Measurements from ENCODE around the gene CREB1.

The CREB1 gene

DNA sequence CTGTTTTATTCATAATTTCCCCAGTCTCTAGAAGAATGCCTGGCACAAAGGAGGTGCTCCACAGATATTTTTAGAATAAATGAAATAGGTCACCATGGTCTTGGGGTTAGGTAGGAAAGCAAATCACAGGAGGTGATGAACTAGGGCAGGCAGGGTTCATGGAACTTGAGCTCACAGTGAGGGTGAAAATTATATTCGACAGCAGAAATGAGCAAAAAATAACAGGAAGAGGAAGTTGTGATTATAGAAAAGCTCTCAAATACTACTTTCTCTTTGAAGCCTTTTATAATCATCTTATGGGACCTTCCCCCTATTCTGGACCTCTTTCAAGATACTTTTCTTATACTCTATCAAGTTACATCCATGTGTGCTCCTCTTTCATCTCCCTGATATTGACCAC lies 4.5 kb upstream of the CREB1 start:
- H3K27me3 ChIP-seq (ENCODE audit: low read depth, low read length), result no peaks in the 10 kb centered on the region
- H3K4me1 ChIP-seq (ENCODE audit: low read length), result peaks cover 41% of the 10 kb centered on the region
- H3K4me3 ChIP-seq (ENCODE audit: low read length), result no peak overlapping the region; the same call in 1 of the 2 replicates
- H3K36me3 ChIP-seq (replicated peaks; ENCODE audit: low read depth, low read length), result peaks cover 5% of the 10 kb centered on the region
- peaks cover 19% of the 10 kb centered on the region for H3K79me2 ChIP-seq (ENCODE audit: low read length)
- H3K9ac ChIP-seq (ENCODE audit: low read length), result no peak overlapping the region
- no peaks in the 10 kb centered on the region for H3K9me3 ChIP-seq (ENCODE audit: insufficient read depth, low read length)
- TF ChIP-seq EZH2phosphoT487 (IDR thresholded peaks at IDR 0.05; ENCODE audit: low read depth), result no peak
- TF ChIP-seq, protein P1, sequence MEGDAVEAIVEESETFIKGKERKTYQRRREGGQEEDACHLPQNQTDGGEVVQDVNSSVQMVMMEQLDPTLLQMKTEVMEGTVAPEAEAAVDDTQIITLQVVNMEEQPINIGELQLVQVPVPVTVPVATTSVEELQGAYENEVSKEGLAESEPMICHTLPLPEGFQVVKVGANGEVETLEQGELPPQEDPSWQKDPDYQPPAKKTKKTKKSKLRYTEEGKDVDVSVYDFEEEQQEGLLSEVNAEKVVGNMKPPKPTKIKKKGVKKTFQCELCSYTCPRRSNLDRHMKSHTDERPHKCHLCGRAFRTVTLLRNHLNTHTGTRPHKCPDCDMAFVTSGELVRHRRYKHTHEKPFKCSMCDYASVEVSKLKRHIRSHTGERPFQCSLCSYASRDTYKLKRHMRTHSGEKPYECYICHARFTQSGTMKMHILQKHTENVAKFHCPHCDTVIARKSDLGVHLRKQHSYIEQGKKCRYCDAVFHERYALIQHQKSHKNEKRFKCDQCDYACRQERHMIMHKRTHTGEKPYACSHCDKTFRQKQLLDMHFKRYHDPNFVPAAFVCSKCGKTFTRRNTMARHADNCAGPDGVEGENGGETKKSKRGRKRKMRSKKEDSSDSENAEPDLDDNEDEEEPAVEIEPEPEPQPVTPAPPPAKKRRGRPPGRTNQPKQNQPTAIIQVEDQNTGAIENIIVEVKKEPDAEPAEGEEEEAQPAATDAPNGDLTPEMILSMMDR (IDR thresholded peaks at IDR 0.05; ENCODE audit: low read depth, low read length), result no peak
- no peaks in the 10 kb centered on the region for H4K20me1 ChIP-seq (ENCODE audit: insufficient read depth, low read length)
- peak overlapping the region; percentile 32 for H3K4me2 ChIP-seq (ENCODE audit: low read length)
- H3K27ac ChIP-seq (ENCODE audit: low read length), result no peak overlapping the region
- no peak overlapping the region for H2AFZ ChIP-seq (ENCODE audit: low read depth, low read length)

DNA sequence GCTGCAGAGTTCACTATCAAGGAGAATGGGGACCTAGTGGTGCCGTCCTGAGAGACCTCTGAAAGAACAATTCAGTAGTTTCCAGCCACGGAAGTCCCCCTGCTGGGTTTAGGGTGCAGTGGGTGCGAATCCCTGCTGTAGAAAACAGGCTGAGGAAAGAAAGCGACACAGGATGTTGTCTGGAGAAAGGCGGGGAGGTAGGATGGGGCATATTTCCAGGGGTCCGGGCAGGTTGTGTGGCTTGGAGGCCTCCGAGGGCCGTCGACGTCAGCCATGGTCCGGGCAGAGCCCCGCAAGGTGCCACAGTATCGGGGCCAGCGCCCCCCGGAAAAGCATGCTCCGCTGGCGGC lies 807 bp upstream of the CREB1 start:
- Histone ChIP-seq H3K4me2 (ENCODE audit: low read length) (peak overlapping the region; percentile 93), H3K36me3 (replicated peaks; ENCODE audit: low read depth, low read length) (peaks cover 22% of the 10 kb centered on the region), H3K27me3 (ENCODE audit: low read depth, low read length) (no peaks in the 10 kb centered on the region), H3K4me3 (ENCODE audit: low read length) (peak overlapping the region; percentile 90), H3K9me3 (ENCODE audit: insufficient read depth, low read length) (no peaks in the 10 kb centered on the region), H3K9ac (ENCODE audit: low read length) (peak overlapping the region; percentile 99), H3K4me1 (ENCODE audit: low read length) (peaks cover 41% of the 10 kb centered on the region), H4K20me1 (ENCODE audit: insufficient read depth, low read length) (peaks cover 21% of the 10 kb centered on the region), H2AFZ (ENCODE audit: low read depth, low read length) (no peak overlapping the region), H3K79me2 (ENCODE audit: low read length) (peaks cover 56% of the 10 kb centered on the region), H3K27ac (ENCODE audit: low read length) (peak overlapping the region; percentile 89)
- TF ChIP-seq, protein P1 (IDR thresholded peaks at IDR 0.05; ENCODE audit: low read depth, low read length), result no peak
- TF ChIP-seq EZH2phosphoT487 (IDR thresholded peaks at IDR 0.05; ENCODE audit: low read depth), result no peak

DNA sequence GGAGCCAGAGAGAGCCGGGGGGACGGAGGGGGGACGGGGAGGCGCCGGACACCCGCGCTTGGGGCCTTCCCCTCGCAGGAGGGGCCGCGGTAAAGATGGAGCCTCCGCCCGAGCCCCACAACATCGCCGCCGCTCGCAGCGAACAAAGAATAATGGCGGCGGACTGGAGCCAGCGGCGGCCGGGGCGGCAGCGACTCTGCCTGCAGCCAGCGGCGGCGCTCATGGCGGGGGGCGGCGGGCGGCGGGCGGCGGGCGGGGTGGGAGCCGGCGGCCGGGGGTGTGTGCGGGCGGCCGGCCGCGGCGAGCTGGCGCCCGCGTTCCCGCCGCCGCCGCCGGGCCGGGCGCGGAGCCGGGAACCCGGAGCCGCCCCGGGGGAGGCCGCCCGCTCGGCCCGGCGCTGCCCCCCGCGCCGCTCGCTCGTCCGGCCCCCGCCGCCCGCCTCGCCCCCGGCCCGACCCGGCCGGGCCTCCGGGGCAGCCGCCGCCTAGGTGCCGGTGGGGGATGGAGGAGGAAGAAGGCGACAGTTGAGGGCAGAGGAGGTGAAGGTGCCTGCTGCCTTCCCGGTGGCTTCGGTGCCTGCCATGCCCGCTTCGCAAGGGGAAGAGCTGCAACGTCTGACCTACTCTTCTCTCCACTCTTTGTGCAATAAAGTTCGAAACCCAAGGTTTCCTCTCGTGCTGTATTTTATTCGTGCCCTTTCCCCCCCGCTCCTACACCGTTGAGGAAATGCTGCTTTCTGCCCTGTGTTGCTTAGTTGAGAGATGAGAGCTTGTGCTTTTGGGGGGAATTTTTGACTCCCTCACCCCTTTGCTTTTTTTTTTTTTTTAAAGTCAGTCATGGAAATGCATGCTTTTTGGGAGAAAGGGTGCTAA lies 634 bp downstream of the CREB1 start:
- Histone ChIP-seq H4K20me1 (ENCODE audit: insufficient read depth, low read length) (peaks cover 31% of the 10 kb centered on the region), H3K4me2 (ENCODE audit: low read length) (peak overlapping the region; percentile 75), H3K36me3 (replicated peaks; ENCODE audit: low read depth, low read length) (peaks cover 23% of the 10 kb centered on the region), H3K9me3 (ENCODE audit: insufficient read depth, low read length) (no peaks in the 10 kb centered on the region), H3K4me1 (ENCODE audit: low read length) (peaks cover 36% of the 10 kb centered on the region), H3K9ac (ENCODE audit: low read length) (peak overlapping the region; percentile 94), H2AFZ (ENCODE audit: low read depth, low read length) (no peak overlapping the region), H3K79me2 (ENCODE audit: low read length) (peaks cover 70% of the 10 kb centered on the region), H3K4me3 (ENCODE audit: low read length) (peak overlapping the region; percentile 90), H3K27me3 (ENCODE audit: low read depth, low read length) (no peaks in the 10 kb centered on the region), H3K27ac (ENCODE audit: low read length) (peak overlapping the region; percentile 93)
- TF ChIP-seq, protein P1 (IDR thresholded peaks at IDR 0.05; ENCODE audit: low read depth, low read length), result no peak
- TF ChIP-seq EZH2phosphoT487 (IDR thresholded peaks at IDR 0.05; ENCODE audit: low read depth), result no peak

DNA sequence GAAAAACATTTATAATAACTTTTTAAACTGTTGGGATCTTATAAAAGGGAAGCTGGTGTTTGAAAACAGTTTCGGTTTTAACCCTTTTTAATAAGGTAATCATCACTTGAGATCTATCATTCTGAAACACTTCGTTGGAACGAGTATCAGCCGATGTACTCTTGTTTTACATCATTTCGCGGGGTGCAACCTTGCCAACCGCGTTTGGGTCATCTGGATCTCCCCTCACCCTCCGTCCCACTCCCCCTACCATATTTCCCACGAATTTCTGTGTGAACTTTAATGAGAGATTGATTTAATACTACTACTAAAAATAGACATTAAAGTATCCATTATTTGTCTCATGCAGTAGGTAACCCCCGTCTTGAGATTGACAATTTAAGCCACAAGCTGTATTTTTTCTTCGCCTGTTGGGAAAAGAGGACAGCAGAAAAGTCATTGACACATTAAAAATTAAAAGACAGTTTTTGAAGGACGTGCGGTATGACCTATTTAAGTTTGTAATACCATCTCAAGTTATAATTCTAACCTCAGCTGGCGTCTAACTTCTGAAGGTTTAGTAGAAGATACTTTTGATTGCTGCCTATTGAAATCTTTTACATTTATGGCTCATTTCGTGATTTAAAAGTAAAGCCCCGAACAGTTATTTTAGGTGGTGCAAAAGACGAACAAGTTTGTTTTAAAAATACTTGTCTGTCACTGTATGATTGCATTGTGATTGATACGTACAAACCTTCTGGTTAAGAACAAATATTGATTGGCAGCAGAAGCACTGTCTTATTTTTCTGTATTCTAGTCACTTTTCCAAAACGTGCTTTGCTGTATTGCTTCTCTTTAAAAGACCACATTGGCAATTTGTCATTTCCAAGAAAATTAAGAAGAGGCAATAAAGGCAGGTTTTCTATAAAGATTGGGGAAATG lies 1.5 kb downstream of the CREB1 start:
- TF ChIP-seq, protein P1 (IDR thresholded peaks at IDR 0.05; ENCODE audit: low read depth, low read length), result no peak
- TF ChIP-seq EZH2phosphoT487 (IDR thresholded peaks at IDR 0.05; ENCODE audit: low read depth), result no peak
- Histone ChIP-seq H3K27ac (ENCODE audit: low read length) (peak overlapping the region; percentile 92), H3K9me3 (ENCODE audit: insufficient read depth, low read length) (no peaks in the 10 kb centered on the region), H2AFZ (ENCODE audit: low read depth, low read length) (no peak overlapping the region), H3K4me2 (ENCODE audit: low read length) (peak overlapping the region; percentile 75), H3K9ac (ENCODE audit: low read length) (peak overlapping the region; percentile 92), H3K4me1 (ENCODE audit: low read length) (peaks cover 30% of the 10 kb centered on the region), H3K4me3 (ENCODE audit: low read length) (peak overlapping the region; percentile 80), H3K79me2 (ENCODE audit: low read length) (peaks cover 79% of the 10 kb centered on the region), H3K27me3 (ENCODE audit: low read depth, low read length) (no peaks in the 10 kb centered on the region), H3K36me3 (replicated peaks; ENCODE audit: low read depth, low read length) (peaks cover 23% of the 10 kb centered on the region), H4K20me1 (ENCODE audit: insufficient read depth, low read length) (peaks cover 37% of the 10 kb centered on the region)
